Sigmoid colon (tissue), 7 donors: Measurements from ENCODE around the gene PALM3. TPM values are rescaled to one million over a fixed set of nuclear protein-coding genes. Genes with fewer than 3 reads are reported as not detected.
"Not testable (repeated sequence)": the region's sequence is repeated elsewhere in the genome, so short reads cannot be mapped to it uniquely, and the experiment has no call there.

Experiments used
- DNase-seq: peaks from one replicate; pipeline ENCODE4 v3.0.0-alpha.2; 2019
- H3K27ac ChIP-seq, 4 donors: fragments of 200-600 bp; sonication (generic); one replicate each; pipeline ENCODE4 v1.5.1; 2016 to 2019; ENCODE audit warnings: mild to moderate bottlenecking in 1 of 4
- H3K27me3 ChIP-seq, 3 donors: fragments of 200-600 bp; sonication (generic); one replicate each; pipeline ENCODE4 v1.5.1; 2019; ENCODE audit warnings: mild to moderate bottlenecking in 1 of 3
- H3K36me3 ChIP-seq, 4 donors: fragments of 200-600 bp; sonication (generic); one replicate each; pipeline ENCODE4 v1.5.1; 2016 to 2019
- H3K4me1 ChIP-seq, 4 donors: fragments of 200-600 bp; sonication (generic); one replicate each; pipeline ENCODE4 v1.5.1; 2017 to 2019
- H3K4me3 ChIP-seq, 4 donors: fragments of 200-600 bp; sonication (generic); one replicate each; pipeline ENCODE4 v1.5.1; 2017 to 2019; ENCODE audit warnings: mild to moderate bottlenecking in 2 of 4, moderate library complexity in 1 of 4
- H3K9me3 ChIP-seq, 4 donors: fragments of 200-600 bp in 3 of 4; sonication (generic) in 3 of 4; one replicate each; pipeline versions ENCODE4 v1.5.1 to v1.6.1; 2013 to 2019
- EP300 ChIP-seq, 4 donors: sonication (generic); formaldehyde crosslinking; IDR thresholded peaks; one replicate each; pipeline ENCODE4 v1.6.1; 2017; ENCODE audit warnings: antibody characterized with exemption in 4 of 4
- POLR2A ChIP-seq, 2 donors: fragments of 450-650 bp; IDR thresholded peaks; one replicate each; pipeline ENCODE4 v1.6.1; 2016; ENCODE audit warnings: antibody characterized with exemption in 2 of 2, mild to moderate bottlenecking in 2 of 2, moderate library complexity in 2 of 2
- POLR2AphosphoS5 ChIP-seq, 4 donors: sonication (generic); formaldehyde crosslinking; IDR thresholded peaks; one replicate each; pipeline ENCODE4 v1.6.1; 2017; ENCODE audit warnings: antibody characterized with exemption in 4 of 4
- WGBS, 2 donors: extraction: QIAGEN DNeasy Blood & Tissue Kit; methylation state at CpG; one replicate each; pipeline ENCODE4 v1.1.7; 2013; 5-methylcytosine and 5-hydroxymethylcytosine counted together
- intact Hi-C: fragments of 100-400 bp; cut with DNase I; formaldehyde crosslinking; loops from one replicate; pipeline ENCODE4 v1.15.1; 2023
- polyA plus RNA-seq, 3 donors: library from polyadenylated mRNA; stranded (reverse); fragments of 200-250 nt; gene quantifications; one replicate each; pipeline ENCODE4 v1.2.3, GENCODE V29; 2013
- total RNA-seq, 4 donors: library from RNA; depleted of rRNA; stranded (reverse); fragments of >200 nt; gene quantifications; one replicate each; pipeline ENCODE4 v1.1.0, GENCODE V29; 2016
- TF ChIP-seq, protein P1 (sequence below), 4 experiments: fragments of 450-650 bp in 3 of 4; fragments of 200-600 bp in 1 of 4; IDR thresholded peaks; one replicate each; pipeline ENCODE4 v1.5.1; 2016 to 2019; ENCODE audit warnings: antibody characterized with exemption in 4 of 4, mild to moderate bottlenecking in 3 of 4, moderate library complexity in 2 of 4
- donor health status: healthy with polysubstance abuse.
- donor health status: Bipolar disorder and iron deficiency.
- donor health status: healthy.

PALM3 gene
- total and polyA plus RNA-seq, 7 donors = 0.41 to 1.5 (median 0.66) TPM; not detected in 4

DNA sequence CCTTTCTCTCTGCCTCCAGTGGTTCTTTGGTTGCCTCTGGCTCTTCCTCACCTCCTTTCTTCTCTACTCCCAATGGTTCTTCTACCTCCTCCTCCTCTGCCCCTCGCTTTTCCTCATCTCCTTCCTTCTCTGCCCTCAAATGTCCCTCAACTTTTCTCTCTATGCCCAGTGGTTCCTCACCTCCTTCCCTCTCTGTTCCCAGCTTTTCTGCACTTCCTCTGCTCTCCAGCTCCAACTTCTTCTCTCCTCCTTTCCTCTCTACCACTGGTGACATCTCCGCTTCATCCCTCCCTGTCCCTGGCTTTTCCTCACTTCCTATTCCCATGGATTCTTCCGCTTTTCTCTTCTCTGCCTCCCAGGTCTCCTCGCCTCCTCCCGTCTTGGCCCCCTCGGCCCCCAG is 7.8 kb downstream of the PALM3 start:
- WGBS, 2 donors = 81 to 97% methylated on average over 6 of the region's 6 CpGs
- intact Hi-C loops = no loop called here
- H3K9me3 ChIP-seq = no peaks in the 10 kb centered on the region

DNA sequence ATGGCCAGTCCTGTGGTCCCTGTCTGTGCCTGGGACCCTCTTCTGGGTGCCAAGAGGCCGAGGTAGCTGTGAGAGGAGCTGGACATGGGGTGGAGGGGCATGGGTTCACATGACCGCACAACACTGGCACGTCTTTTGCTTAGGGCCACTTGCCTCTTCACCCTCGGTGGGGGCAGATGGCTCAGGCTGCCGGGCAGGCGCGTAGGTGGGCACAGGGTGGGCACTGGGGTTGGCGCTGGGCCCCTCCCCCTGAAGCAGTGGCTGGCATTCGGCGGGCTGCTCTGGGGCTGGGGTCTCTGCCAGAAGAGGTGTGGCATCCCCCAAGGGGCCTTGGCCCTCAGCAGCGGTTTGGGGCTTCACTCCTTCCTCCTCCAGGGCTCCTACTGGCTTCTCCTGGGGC is 8.4 kb downstream of the PALM3 start:
- intact Hi-C loops = no loop called here
- H3K9me3 ChIP-seq = no peaks in the 10 kb centered on the region
- no peak for DNase-seq
- H3K27me3 ChIP-seq = peaks cover 9 to 18% (median 15%) of the 10 kb centered on the region in 3 donors
- H3K4me3 ChIP-seq = no peak overlapping the region
- WGBS, 2 donors = 94% methylated on average over 11 of the region's 11 CpGs
- TF ChIP-seq POLR2A (IDR thresholded peaks at IDR 0.05) (no peak), POLR2AphosphoS5 (IDR thresholded peaks at IDR 0.05) (no peak), EP300 (IDR thresholded peaks at IDR 0.05) (no peak)
- TF ChIP-seq, protein P1, sequence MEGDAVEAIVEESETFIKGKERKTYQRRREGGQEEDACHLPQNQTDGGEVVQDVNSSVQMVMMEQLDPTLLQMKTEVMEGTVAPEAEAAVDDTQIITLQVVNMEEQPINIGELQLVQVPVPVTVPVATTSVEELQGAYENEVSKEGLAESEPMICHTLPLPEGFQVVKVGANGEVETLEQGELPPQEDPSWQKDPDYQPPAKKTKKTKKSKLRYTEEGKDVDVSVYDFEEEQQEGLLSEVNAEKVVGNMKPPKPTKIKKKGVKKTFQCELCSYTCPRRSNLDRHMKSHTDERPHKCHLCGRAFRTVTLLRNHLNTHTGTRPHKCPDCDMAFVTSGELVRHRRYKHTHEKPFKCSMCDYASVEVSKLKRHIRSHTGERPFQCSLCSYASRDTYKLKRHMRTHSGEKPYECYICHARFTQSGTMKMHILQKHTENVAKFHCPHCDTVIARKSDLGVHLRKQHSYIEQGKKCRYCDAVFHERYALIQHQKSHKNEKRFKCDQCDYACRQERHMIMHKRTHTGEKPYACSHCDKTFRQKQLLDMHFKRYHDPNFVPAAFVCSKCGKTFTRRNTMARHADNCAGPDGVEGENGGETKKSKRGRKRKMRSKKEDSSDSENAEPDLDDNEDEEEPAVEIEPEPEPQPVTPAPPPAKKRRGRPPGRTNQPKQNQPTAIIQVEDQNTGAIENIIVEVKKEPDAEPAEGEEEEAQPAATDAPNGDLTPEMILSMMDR (IDR thresholded peaks at IDR 0.05) = no peak
- H3K36me3 ChIP-seq = no peaks in the 10 kb centered on the region
- H3K4me1 ChIP-seq = peaks cover 0 to 13% (median 9%) of the 10 kb centered on the region in 4 donors
- H3K27ac ChIP-seq = no peak overlapping the region

More for the DNA sequence above, 7.8 kb downstream of the PALM3 start:
- H3K4me3 ChIP-seq = no peak overlapping the region
- TF ChIP-seq, protein P1 (IDR thresholded peaks at IDR 0.05) = no peak
- no peak for TF ChIP-seq POLR2A (IDR thresholded peaks at IDR 0.05)
- no peak for TF ChIP-seq POLR2AphosphoS5 (IDR thresholded peaks at IDR 0.05)
- no peak for TF ChIP-seq EP300 (IDR thresholded peaks at IDR 0.05)
- peaks cover 9 to 24% (median 21%) of the 10 kb centered on the region in 3 donors for H3K27me3 ChIP-seq
- peaks cover 0 to 16% (median 9%) of the 10 kb centered on the region in 4 donors for H3K4me1 ChIP-seq
- no peak for DNase-seq
- no peak overlapping the region for H3K27ac ChIP-seq
- H3K36me3 ChIP-seq = no peaks in the 10 kb centered on the region

DNA sequence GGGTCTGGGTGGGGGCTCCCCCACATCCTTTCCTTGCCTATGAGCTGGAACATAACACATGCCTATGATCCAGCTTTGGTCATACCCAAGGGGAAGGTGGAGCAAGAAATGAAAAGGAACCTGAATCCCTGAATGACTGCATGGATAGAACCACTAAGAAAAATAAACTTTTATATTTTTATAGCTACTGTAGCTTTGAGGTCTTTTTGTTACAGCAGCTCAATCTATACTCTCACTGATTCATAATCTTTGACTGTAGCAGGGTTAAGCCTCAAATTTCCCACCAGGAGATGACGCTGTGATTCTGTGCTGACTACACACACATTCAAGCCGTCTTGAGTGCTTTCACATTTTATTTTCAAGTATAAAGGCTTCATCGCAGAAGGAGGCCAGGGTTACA is 8.8 kb downstream of the PALM3 start:
- Histone ChIP-seq H3K27me3 (peaks cover 9 to 14% (median 11%) of the 10 kb centered on the region in 3 donors), H3K36me3 (no peaks in the 10 kb centered on the region), H3K9me3 (no peaks in the 10 kb centered on the region), H3K4me3 (no peak overlapping the region), H3K4me1 (peaks cover 0 to 12% (median 8%) of the 10 kb centered on the region in 4 donors), H3K27ac (no peak overlapping the region)
- no peak for TF ChIP-seq POLR2A (IDR thresholded peaks at IDR 0.05)
- TF ChIP-seq, protein P1 (IDR thresholded peaks at IDR 0.05) = no peak
- TF ChIP-seq POLR2AphosphoS5 (IDR thresholded peaks at IDR 0.05) = no peak
- TF ChIP-seq EP300 (IDR thresholded peaks at IDR 0.05) = no peak
- 94 to 97% methylated on average over 3 of the region's 3 CpGs for WGBS, 2 donors
- no peak for DNase-seq
- intact Hi-C loops = no loop called here

- Histone ChIP-seq H3K36me3 (no peaks in the 10 kb centered on the region), H3K9me3 (no peaks in the 10 kb centered on the region), H3K4me1 (peaks cover 0 to 6% (median 3%) of the 10 kb centered on the region in 4 donors), H3K27ac (no peak overlapping the region), H3K27me3 (peaks cover 3 to 8% (median 5%) of the 10 kb centered on the region in 3 donors), H3K4me3 (no peak overlapping the region)
- intact Hi-C loops = no loop called here
- TF ChIP-seq POLR2AphosphoS5 (IDR thresholded peaks at IDR 0.05) (no peak), POLR2A (IDR thresholded peaks at IDR 0.05) (no peak), EP300 (IDR thresholded peaks at IDR 0.05) (no peak)
- TF ChIP-seq, protein P1 (IDR thresholded peaks at IDR 0.05) = no peak
- DNase-seq = no peak
- 90 to 92% methylated on average over 6 of the region's 6 CpGs for WGBS, 2 donors
These were observed 9.4 kb downstream of the PALM3 start for GRCh38 chr19:14052470-14052869.

DNA sequence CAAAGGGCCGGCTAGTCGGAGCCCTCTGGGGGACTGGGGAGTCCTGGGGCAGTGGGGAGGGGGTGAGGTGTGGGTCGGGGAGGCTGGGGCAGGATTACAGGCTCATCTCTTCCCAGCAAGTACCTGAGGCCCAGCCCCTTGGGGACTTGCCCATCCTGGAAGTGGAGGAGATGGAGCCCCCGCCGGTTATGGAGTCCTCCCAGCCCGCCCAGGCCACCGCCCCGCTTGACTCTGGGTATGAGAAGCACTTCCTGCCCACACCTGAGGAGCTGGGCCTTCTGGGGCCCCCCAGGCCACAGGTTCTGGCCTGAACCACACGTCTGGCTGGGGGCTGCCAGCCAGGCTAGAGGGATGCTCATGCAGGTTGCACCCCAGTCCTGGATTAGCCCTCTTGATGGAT is 9.9 kb downstream of the PALM3 start:
- Histone ChIP-seq H3K4me1 (peaks cover 0 to 1% (median under 1%) of the 10 kb centered on the region in 4 donors), H3K27ac (no peak overlapping the region), H3K9me3 (no peaks in the 10 kb centered on the region), H3K27me3 (peaks cover 0 to 3% (median under 1%) of the 10 kb centered on the region in 3 donors), H3K36me3 (no peaks in the 10 kb centered on the region), H3K4me3 (no peak overlapping the region)
- TF ChIP-seq POLR2A (IDR thresholded peaks at IDR 0.05) (no peak), EP300 (IDR thresholded peaks at IDR 0.05) (no peak), POLR2AphosphoS5 (IDR thresholded peaks at IDR 0.05) (no peak)
- TF ChIP-seq, protein P1 (IDR thresholded peaks at IDR 0.05) = no peak
- 86 to 91% methylated on average over 9 of the region's 9 CpGs for WGBS, 2 donors
- DNase-seq = no peak
- intact Hi-C loops = no loop called here

DNA sequence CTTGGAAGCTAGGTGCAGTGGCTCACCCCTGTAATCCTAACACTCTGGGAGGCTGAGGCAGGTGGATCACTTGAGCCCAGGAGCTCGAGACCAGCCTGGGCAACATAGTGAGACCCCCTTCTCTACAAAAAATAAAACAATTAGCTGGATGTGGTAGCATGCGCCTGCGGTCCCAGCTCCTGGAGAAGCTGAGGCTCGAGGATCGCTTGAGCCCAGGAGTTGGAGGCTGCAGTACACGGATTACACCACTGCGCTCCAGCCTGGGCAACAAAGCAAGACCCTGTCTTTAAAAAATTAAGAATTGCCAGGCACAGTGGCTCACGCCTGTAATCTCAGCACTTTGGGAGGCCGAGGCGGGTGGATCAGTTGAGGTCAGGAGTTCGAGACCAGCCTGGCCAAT is 10.9 kb downstream of the PALM3 start:
- H3K27ac ChIP-seq, H3K36me3 ChIP-seq, intact Hi-C loops, H3K9me3 ChIP-seq, H3K4me1 ChIP-seq, H3K27me3 ChIP-seq, H3K4me3 ChIP-seq, DNase-seq: not testable (repeated sequence)
- WGBS, 2 donors = 95 to 96% methylated on average over 11 of the region's 11 CpGs
